GM12878 (cell line): ENCODE results near the gene MRPL12. TPM values are rescaled to one million over a fixed set of nuclear protein-coding genes. Genes with fewer than 3 reads are reported as not detected.

Source experiments
- CHD2 ChIP-seq: IDR thresholded peaks from 2 replicates; pipeline ENCODE4 v1.6.1; 2011; ENCODE audit warnings: low read depth, low read length, improper control_type of control experiment, borderline replicate concordance
- EGR1 ChIP-seq, 2 experiments: IDR thresholded peaks; 1 replicate in 1 of 2; 2 replicates in 1 of 2; pipeline ENCODE4 v1.6.1; 2011 to 2012; ENCODE audit warnings: low read depth in 2 of 2, low read length in 2 of 2, borderline replicate concordance in 1 of 2, mild to moderate bottlenecking in 1 of 2, moderate library complexity in 1 of 2
- ESRRA ChIP-seq: IDR thresholded peaks from 2 replicates; pipeline ENCODE4 v1.6.1; 2012; ENCODE audit warnings: mild to moderate bottlenecking, low read length, improper control_type of control experiment
- GATAD2B ChIP-seq: fragments of 450-650 bp; conservative IDR thresholded peaks from 2 replicates; pipeline ENCODE4 v1.6.1; 2017; ENCODE audit warnings: low read depth, mild to moderate bottlenecking, moderate library complexity
- HDAC2 ChIP-seq: fragments of 200-600 bp; sonication (generic); IDR thresholded peaks from 2 replicates; pipeline ENCODE4 v1.6.1; 2017
- IRF4 ChIP-seq: IDR thresholded peaks from 2 replicates; pipeline ENCODE4 v1.6.1; 2011; ENCODE audit warnings: low read depth, low read length
- MEF2A ChIP-seq: IDR thresholded peaks from 2 replicates; pipeline ENCODE4 v1.6.1; 2011; ENCODE audit warnings: low read depth, mild to moderate bottlenecking, low read length, moderate library complexity; ENCODE audit not compliant: insufficient read depth
- NR2C1 ChIP-seq: fragments of 450-650 bp; IDR thresholded peaks from 2 replicates; pipeline ENCODE4 v1.6.1; 2017; ENCODE audit warnings: antibody characterized with exemption, mild to moderate bottlenecking, moderate library complexity
- NRF1 ChIP-seq: conservative IDR thresholded peaks from 2 replicates; pipeline ENCODE4 v1.6.1; 2011; ENCODE audit warnings: mild to moderate bottlenecking, low read depth, low read length, improper control_type of control experiment
- PML ChIP-seq: IDR thresholded peaks from 2 replicates; pipeline ENCODE4 v1.6.1; 2012; ENCODE audit warnings: low read length, inconsistent platforms
- POU2F2 ChIP-seq: IDR thresholded peaks from 3 replicates; pipeline ENCODE4 v1.6.1; 2011; ENCODE audit warnings: low read depth, mild to moderate bottlenecking, low read length, borderline replicate concordance
- RCOR1 ChIP-seq: conservative IDR thresholded peaks from 2 replicates; pipeline ENCODE4 v1.6.1; 2012; ENCODE audit warnings: low read depth, low read length, improper control_type of control experiment
- RFX5 ChIP-seq: IDR thresholded peaks from 2 replicates; pipeline ENCODE4 v1.6.1; 2011; ENCODE audit warnings: low read depth, low read length, improper control_type of control experiment
- SPI1 ChIP-seq: IDR thresholded peaks from 2 replicates; pipeline ENCODE4 v1.6.1; 2011; ENCODE audit warnings: low read depth, mild to moderate bottlenecking, low read length, moderate library complexity, borderline replicate concordance; ENCODE audit not compliant: insufficient read depth
- SREBF2 ChIP-seq: IDR thresholded peaks from 2 replicates; pipeline ENCODE4 v1.6.1; 2012; ENCODE audit warnings: mild to moderate bottlenecking, low read length
- STAT3 ChIP-seq: IDR thresholded peaks from 2 replicates; pipeline ENCODE4 v1.6.1; 2011; ENCODE audit warnings: low read depth, low read length, improper control_type of control experiment
- TCF12 ChIP-seq: IDR thresholded peaks from 2 replicates; pipeline ENCODE4 v1.6.1; 2011; ENCODE audit warnings: low read depth, mild to moderate bottlenecking, low read length
- YY1 ChIP-seq: IDR thresholded peaks from 2 replicates; pipeline ENCODE4 v1.6.1; 2011; ENCODE audit warnings: low read depth, mild to moderate bottlenecking, low read length
- ZNF274 ChIP-seq: IDR thresholded peaks from one replicate; pipeline ENCODE4 v1.8.0; 2011; ENCODE audit not compliant: insufficient read length, insufficient read depth
- polyA plus RNA-seq, 11 experiments: library from polyadenylated mRNA; depleted of rRNA in 4 of 11; unstranded in 6 of 11; stranded (reverse) in 5 of 11; fragments of >200 nt; fragmentation: Nextera tagmentation in 4 of 11; fragmentation: Illumina TruSeq in 1 of 11; extraction: Ambion mirVana in 4 of 11; extraction: Trizol in 1 of 11; gene quantifications; 1 replicate in 1 of 11; 2 replicates in 10 of 11; pipeline versions ENCODE4 v1.2.1 to v1.2.3, GENCODE V29; 2011 to 2016; ENCODE audit warnings: inconsistent platforms in 2 of 11, missing spikeins in 2 of 11, low read depth in 1 of 11
- total RNA-seq, 4 experiments: library from RNA; depleted of rRNA in 3 of 4; stranded (reverse); fragments of >200 nt in 3 of 4; fragmentation: Illumina TruSeq in 1 of 4; extraction: Trizol in 1 of 4; gene quantifications; 2 replicates each; pipeline versions ENCODE4 v1.2.1 to v1.2.3, GENCODE V29; 2013 to 2021
- TF ChIP-seq, protein P1 (sequence below): fragments of 450-650 bp; IDR thresholded peaks from 2 replicates; pipeline ENCODE4 v1.6.1; 2014; ENCODE audit warnings: mild to moderate bottlenecking
- TF ChIP-seq, protein P2 (sequence below): fragments of 450-650 bp; IDR thresholded peaks from 2 replicates; pipeline ENCODE4 v1.6.1; 2016; ENCODE audit warnings: mild to moderate bottlenecking
- TF ChIP-seq, protein P3 (sequence below): fragments of 450-650 bp; IDR thresholded peaks from 2 replicates; pipeline ENCODE4 v1.6.1; 2016; ENCODE audit warnings: mild to moderate bottlenecking
- TF ChIP-seq, protein P4 (sequence below): IDR thresholded peaks from 2 replicates; pipeline ENCODE4 v1.6.1; 2012; ENCODE audit warnings: low read length, inconsistent platforms
- TF ChIP-seq, protein P5 (sequence below): IDR thresholded peaks from 2 replicates; pipeline ENCODE4 v1.6.1; 2012; ENCODE audit warnings: low read depth, low read length, improper control_type of control experiment
- TF ChIP-seq, protein P6 (sequence below): IDR thresholded peaks from 2 replicates; pipeline ENCODE4 v1.6.1; 2012; ENCODE audit warnings: low read depth, low read length, improper control_type of control experiment

The MRPL12 gene
- total and polyA plus RNA-seq, 10 of the 15 experiments (the other 5 are each of a cell fraction or from before 2014, with no cell fraction given): 1.3 to 269 (median 117) TPM

DNA sequence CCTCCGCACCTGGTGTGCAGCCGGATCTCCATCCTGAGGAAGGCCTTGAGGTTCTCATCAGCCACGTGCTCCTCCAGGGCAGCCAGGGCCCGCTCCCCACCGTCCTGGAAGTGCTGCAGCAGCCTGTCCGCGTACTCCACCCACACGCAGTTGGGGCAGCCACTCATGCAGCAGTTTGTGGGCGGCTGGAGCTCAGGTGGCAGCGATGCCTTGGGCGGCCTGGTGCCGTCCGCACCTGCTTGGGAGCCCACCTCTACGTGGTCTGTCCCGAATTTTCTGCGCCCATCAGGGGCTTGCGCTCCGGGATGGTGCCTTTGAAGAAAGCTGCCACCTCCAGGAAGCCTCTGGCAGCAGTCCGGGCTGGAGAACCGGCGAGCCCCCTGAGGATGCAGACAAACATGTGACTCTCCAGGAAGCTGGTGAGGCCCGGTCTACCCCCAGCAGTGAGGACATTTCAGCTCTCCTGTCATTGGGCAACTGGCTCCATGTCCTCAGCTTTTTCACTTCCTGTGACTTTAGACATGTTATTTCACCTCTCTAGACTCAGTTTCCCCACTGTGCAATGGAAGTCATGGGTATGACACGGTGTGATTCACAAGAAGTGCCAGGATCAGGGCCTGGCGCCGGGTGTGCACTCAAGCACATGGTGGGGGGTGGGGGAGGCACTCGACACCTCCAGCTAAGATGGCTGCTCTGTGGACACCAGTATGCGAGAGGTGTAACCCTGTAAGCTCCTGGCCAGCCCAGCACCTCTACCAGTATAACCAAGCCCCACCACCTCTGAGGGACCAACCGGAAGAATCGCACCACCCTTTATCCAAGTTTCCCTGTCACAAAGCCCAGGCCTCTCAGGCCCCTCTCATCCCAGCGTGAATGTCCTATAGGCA, 37.7 kb upstream of the MRPL12 start (continued):
- TF ChIP-seq SPI1 (no peak), IRF4 (peak; percentile 25; the same call in 1 of the 2 replicates), RFX5 (no peak), EGR1 (IDR thresholded peaks at IDR 0.05; ENCODE audit: borderline replicate concordance in 1 of 2, low read depth in 2 of 2, low read length in 2 of 2) (no peak), PML (peak; percentile 4; the same call in 1 of the 2 replicates), HDAC2 (no peak), ESRRA (no peak), SREBF2 (no peak), GATAD2B (no peak), TCF12 (no peak), POU2F2 (no peak), NRF1 (no peak), MEF2A (no peak), ZNF274 (no peak), NR2C1 (no peak), STAT3 (no peak), CHD2 (0 out of 2 replicates have a peak, but pooled peaks have one; percentile 36), YY1 (peak; percentile 95), RCOR1 (no peak)
- TF ChIP-seq, protein P1, sequence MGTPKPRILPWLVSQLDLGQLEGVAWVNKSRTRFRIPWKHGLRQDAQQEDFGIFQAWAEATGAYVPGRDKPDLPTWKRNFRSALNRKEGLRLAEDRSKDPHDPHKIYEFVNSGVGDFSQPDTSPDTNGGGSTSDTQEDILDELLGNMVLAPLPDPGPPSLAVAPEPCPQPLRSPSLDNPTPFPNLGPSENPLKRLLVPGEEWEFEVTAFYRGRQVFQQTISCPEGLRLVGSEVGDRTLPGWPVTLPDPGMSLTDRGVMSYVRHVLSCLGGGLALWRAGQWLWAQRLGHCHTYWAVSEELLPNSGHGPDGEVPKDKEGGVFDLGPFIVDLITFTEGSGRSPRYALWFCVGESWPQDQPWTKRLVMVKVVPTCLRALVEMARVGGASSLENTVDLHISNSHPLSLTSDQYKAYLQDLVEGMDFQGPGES: no peak
- TF ChIP-seq, protein P2, sequence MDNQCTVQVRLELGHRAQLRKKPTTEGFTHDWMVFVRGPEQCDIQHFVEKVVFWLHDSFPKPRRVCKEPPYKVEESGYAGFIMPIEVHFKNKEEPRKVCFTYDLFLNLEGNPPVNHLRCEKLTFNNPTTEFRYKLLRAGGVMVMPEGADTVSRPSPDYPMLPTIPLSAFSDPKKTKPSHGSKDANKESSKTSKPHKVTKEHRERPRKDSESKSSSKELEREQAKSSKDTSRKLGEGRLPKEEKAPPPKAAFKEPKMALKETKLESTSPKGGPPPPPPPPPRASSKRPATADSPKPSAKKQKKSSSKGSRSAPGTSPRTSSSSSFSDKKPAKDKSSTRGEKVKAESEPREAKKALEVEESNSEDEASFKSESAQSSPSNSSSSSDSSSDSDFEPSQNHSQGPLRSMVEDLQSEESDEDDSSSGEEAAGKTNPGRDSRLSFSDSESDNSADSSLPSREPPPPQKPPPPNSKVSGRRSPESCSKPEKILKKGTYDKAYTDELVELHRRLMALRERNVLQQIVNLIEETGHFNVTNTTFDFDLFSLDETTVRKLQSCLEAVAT: no peak
- TF ChIP-seq, protein P3, sequence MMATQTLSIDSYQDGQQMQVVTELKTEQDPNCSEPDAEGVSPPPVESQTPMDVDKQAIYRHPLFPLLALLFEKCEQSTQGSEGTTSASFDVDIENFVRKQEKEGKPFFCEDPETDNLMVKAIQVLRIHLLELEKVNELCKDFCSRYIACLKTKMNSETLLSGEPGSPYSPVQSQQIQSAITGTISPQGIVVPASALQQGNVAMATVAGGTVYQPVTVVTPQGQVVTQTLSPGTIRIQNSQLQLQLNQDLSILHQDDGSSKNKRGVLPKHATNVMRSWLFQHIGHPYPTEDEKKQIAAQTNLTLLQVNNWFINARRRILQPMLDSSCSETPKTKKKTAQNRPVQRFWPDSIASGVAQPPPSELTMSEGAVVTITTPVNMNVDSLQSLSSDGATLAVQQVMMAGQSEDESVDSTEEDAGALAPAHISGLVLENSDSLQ: no peak
- TF ChIP-seq, protein P4, sequence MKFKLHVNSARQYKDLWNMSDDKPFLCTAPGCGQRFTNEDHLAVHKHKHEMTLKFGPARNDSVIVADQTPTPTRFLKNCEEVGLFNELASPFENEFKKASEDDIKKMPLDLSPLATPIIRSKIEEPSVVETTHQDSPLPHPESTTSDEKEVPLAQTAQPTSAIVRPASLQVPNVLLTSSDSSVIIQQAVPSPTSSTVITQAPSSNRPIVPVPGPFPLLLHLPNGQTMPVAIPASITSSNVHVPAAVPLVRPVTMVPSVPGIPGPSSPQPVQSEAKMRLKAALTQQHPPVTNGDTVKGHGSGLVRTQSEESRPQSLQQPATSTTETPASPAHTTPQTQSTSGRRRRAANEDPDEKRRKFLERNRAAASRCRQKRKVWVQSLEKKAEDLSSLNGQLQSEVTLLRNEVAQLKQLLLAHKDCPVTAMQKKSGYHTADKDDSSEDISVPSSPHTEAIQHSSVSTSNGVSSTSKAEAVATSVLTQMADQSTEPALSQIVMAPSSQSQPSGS: no peak
- TF ChIP-seq, protein P5, sequence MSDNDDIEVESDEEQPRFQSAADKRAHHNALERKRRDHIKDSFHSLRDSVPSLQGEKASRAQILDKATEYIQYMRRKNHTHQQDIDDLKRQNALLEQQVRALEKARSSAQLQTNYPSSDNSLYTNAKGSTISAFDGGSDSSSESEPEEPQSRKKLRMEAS: peak; percentile 92
- TF ChIP-seq, protein P6, sequence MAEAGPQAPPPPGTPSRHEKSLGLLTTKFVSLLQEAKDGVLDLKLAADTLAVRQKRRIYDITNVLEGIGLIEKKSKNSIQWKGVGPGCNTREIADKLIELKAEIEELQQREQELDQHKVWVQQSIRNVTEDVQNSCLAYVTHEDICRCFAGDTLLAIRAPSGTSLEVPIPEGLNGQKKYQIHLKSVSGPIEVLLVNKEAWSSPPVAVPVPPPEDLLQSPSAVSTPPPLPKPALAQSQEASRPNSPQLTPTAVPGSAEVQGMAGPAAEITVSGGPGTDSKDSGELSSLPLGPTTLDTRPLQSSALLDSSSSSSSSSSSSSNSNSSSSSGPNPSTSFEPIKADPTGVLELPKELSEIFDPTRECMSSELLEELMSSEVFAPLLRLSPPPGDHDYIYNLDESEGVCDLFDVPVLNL: no peak
